Measurements from ENCODE around the gene CILP. TPM values are rescaled to one million over a fixed set of nuclear protein-coding genes. Genes with fewer than 3 reads are reported as not detected.
A peak's percentile ranks its signal among the peaks of the same experiment; 100 is the strongest.
"Not testable (repeated sequence)": the region's sequence is repeated elsewhere in the genome, so short reads cannot be mapped to it uniquely, and the experiment has no call there.

CILP gene
- total RNA-seq, 1 donor, result under 0.01 TPM

DNA sequence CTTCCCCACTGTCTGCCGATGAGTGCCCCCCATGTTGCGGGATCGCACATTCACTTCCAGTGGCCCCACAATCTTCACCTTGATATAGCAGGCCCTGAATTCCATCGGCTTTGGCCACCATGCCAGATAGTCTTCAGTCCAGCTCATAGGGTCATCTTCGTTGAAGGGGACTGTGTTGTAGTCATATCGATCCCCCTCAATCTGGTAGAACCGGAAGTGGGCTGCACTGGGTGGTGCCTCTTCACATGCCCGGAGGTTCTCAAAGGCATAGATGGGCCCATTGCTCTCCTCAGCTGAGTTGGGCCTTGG is 14.0 kb downstream of the CILP start:
- H3K4me3 ChIP-seq (ENCODE audit: low read depth, low read length), result no peak overlapping the region
- TF ChIP-seq, protein P1, sequence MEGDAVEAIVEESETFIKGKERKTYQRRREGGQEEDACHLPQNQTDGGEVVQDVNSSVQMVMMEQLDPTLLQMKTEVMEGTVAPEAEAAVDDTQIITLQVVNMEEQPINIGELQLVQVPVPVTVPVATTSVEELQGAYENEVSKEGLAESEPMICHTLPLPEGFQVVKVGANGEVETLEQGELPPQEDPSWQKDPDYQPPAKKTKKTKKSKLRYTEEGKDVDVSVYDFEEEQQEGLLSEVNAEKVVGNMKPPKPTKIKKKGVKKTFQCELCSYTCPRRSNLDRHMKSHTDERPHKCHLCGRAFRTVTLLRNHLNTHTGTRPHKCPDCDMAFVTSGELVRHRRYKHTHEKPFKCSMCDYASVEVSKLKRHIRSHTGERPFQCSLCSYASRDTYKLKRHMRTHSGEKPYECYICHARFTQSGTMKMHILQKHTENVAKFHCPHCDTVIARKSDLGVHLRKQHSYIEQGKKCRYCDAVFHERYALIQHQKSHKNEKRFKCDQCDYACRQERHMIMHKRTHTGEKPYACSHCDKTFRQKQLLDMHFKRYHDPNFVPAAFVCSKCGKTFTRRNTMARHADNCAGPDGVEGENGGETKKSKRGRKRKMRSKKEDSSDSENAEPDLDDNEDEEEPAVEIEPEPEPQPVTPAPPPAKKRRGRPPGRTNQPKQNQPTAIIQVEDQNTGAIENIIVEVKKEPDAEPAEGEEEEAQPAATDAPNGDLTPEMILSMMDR (IDR thresholded peaks at IDR 0.05; ENCODE audit: insufficient read depth, low read length), result no peak
- DNase-seq (ENCODE audit: low read depth), result no peak

DNA sequence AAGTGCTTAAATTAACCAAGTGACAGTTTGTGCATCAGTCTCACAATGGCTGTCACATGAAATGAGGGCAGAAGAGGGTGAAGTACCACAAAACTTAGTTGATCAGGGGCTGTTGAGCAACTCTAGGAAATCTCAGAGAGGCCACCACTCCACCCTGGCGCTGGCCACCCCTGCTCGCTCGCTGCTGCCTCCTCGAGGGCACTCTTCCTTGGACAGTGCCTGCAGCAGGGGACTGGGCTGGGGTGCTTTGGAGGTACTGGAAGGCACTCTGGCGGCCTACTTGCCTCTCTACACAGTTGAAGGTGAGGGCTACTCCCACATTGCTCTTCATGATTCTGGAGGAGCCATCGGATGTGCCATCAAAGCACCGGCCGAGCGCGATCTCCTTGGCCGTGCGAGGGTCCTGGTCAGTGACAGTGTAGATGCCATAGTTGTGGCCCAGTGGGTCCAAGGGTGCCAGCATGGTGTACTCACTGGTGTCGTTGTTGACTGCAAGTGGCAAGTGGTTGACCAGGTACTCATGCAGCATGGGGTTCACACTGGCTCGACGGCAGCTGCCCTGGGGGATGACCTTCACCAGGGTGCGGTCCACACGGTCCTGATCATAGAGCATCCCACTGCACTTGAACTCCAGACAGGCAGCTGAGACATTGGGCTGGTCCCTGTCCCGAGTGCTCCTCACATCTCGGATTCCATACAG is 14.5 kb downstream of the CILP start:
- H3K4me3 ChIP-seq (ENCODE audit: low read depth, low read length), result no peak overlapping the region
- TF ChIP-seq, protein P1 (IDR thresholded peaks at IDR 0.05; ENCODE audit: insufficient read depth, low read length), result no peak
- DNase-seq (ENCODE audit: low read depth), result no peak

DNA sequence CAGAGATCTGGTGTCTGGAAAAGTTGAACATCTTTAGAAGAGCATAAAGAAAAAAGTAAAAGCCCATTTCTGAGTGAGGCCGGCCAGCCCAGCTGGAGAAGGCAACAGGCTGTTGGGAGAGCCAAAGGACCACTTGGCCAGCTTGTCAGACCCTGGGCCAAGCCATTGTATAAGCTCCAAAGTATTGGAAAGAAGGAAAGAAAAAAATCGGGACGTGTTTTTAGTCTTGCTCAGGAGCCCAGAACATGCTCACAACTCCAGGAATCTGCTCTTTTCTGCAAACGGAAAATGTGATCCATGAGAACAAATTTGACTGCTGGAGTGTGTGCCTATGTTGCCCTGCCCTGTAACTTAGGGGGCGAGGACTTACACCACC is 15.7 kb downstream of the CILP start:
- DNase-seq (ENCODE audit: low read depth), result peak; percentile 65
- TF ChIP-seq, protein P1 (IDR thresholded peaks at IDR 0.05; ENCODE audit: insufficient read depth, low read length), result no peak

DNA sequence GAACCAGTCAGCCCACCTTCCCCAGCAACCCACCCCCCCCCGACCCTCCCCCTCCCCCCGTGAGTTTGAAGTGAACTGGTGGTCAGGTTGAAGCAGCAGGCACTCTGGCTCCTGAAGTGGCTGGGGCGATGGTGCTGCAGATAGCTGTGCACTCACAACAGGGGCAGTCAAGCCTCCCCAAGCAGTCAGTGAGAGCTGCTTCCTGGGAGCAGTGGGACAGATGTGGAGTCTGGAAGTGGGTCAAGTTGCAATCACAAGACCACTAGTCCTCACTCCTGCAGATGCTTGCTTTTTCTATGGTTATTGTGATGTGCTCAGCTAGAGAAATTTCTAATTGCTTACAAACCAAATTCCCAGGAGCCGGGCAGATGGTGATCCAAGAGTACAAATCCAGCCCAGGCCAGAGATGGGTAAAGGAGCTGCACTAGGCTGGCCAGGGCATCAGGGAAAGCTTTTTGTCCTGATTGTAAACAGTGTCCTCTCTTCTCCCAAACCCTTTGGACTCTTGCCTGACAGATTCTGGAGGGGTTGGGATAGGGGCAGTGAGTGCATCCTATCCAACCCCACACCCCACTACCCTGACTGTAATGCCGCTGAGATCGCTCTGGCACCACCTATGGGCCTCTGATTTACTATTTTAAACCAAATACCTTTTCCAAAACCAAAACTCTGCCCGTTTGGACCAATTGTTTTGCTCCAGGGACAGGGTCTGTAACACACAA is 16.3 kb downstream of the CILP start:
- TF ChIP-seq, protein P1 (IDR thresholded peaks at IDR 0.05; ENCODE audit: insufficient read depth, low read length), result peak; percentile 10
- no peak overlapping the region for H3K4me3 ChIP-seq (ENCODE audit: low read depth, low read length)
- DNase-seq (ENCODE audit: low read depth), result peak; percentile 24

More for the DNA sequence above, 15.7 kb downstream of the CILP start:
- no peak overlapping the region for H3K4me3 ChIP-seq (ENCODE audit: low read depth, low read length)

DNA sequence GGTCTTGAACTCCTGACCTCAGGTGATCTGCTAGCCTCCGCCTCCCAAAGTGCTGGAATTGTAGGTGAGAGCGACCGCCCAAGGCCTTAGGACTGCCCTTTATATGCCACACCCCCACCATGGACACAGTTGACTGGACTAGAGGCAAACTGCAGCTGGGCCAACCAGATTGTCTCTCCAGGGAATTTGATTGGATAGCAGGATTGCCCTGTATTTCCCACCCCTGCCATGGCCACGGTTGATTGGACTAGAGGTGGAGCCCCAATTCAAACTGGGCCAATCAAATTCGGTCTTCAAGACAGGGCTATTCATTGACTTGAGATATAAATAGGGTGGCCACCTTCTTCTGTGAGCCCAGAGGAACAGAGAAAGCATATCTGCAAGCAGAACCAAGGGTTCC is 19.3 kb downstream of the CILP start:
- no peak overlapping the region for H3K4me3 ChIP-seq (ENCODE audit: low read depth, low read length)
- DNase-seq (ENCODE audit: low read depth), result peak; percentile 19
- TF ChIP-seq, protein P1 (IDR thresholded peaks at IDR 0.05; ENCODE audit: insufficient read depth, low read length), result no peak

DNA sequence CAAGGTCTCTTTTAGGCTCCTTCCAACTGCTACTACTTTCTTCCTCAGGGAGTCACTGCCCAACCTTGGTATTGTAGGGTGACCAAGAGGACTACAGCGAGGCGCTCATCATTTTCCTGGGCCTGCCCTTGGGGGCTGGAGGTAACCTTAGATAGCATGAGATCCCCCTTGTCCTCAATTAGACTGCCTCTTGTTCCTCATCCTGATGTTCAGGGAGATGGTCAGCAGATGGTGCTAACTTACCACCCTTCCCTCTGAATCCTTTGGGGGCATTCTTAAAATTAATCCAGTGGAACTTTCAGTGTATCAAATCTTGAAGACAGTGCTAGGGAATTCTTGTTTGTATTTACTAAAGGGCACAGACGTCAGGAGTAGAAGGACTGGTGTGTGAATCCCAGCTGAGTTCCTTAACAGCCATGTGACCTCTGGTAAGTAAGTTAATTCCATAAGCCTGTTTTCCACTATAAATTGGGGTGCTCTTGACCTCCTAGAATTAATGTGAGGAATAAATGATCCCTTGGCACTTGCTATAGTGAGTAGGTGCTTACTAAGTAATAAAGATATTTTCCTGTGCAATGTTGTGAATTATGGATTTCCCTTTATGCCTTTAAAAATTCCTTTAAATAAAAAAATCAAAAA is 22.1 kb downstream of the CILP start:
- peak; percentile 80 for DNase-seq (ENCODE audit: low read depth)
- TF ChIP-seq, protein P1 (IDR thresholded peaks at IDR 0.05; ENCODE audit: insufficient read depth, low read length), result peak; percentile 85
- H3K4me3 ChIP-seq (ENCODE audit: low read depth, low read length), result no peak overlapping the region

DNA sequence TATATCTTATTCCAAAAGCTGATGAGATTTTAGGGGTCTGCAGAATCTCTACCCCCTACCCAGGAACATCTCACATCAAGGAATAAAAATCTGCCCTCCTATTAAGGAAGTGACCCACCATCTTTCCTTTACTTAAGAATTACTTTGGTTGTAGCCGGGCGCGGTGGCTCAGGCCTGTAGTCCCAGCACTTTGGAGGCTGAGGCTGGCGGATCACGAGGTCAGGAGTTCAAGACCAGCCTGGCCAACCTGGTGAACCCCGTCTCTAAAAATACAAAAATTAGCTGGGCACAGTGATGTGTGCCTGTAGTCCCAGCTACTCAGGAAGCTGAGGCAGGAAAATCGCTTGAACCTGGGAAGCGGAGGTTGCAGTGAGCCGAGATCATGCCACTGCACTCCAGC is 22.8 kb downstream of the CILP start:
- not testable (repeated sequence) for H3K4me3 ChIP-seq (ENCODE audit: low read depth, low read length); DNase-seq (ENCODE audit: low read depth)
